Activated CD4-positive, alpha-beta T cell treated with anti-CD3 and anti-CD28 coated beads, Interleukin-2, Interleukin-4, amounts not matched to agents 100 ng/mL and 50 ng/mL, durations not matched to agents 16 hours and 8 hours (primary cell): ENCODE data around the gene BCAS1.

Source experiments
- DNase-seq: peaks from one replicate; pipeline ENCODE4 v3.0.0-alpha.2; 2020; ENCODE audit warnings: low spot score

Gene BCAS1

GRCh38 chr20:54076259-54076658 lies 5.9 kb upstream of the BCAS1 start:
- DNase-seq, result no peak

- DNase-seq, result no peak
These were observed 4.9 kb upstream of the BCAS1 start for GRCh38 chr20:54075322-54075721.

GRCh38 chr20:54074511-54074910 lies 4.1 kb upstream of the BCAS1 start:
- DNase-seq, result no peak

GRCh38 chr20:54073288-54073687 lies 2.9 kb upstream of the BCAS1 start:
- DNase-seq, result no peak

GRCh38 chr20:54069501-54069971 lies 858 bp downstream of the BCAS1 start:
- DNase-seq, result no peak

DNA sequence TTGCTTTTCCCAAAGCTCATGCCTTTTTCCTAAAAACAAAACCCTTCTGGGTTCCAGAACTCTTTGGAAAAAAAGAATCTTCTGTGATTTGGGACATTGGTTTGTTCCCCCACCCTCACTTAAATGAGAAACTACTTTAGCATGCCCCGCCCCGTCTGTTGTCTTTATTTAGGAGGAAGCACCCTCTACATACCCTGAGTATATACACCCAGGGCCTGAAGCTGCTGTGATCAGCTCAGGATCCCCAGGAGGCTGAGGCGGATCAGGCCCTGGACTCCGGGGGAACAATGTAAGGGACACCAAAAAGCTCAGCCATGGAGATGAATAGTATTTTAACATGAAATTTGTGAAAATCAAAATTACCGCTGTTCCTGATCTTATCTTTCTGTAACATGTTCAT lies 1.4 kb downstream of the BCAS1 start:
- no peak for DNase-seq

GRCh38 chr20:54068495-54068894 lies 1.9 kb downstream of the BCAS1 start:
- no peak for DNase-seq

DNA sequence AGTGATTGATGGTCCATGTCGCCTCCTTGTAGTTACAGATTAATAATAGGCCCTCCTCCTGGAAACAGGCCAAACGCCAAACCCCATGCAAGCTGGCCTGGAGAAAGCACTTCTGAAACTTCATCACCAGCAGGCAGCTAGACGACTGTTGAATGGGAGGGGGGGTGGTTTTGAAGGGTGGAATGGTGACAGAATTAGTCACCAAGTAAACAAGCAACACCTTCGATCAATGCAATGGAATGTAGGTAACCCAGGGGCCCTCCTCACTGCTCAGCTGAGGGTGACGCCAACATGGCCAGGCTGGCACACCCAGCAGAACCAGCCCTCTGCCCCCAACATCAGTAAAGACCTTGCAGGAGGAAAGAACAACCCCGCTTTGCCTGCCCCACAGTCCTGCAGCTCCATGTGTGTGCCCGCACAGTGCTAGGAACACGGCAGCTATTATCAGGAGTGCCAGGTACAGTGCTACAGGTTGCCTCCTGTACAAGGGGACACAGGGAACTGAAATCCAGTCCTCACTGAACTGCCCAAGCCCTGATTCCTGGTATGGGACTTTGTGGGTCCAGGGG lies 2.7 kb downstream of the BCAS1 start:
- DNase-seq, result no peak

DNA sequence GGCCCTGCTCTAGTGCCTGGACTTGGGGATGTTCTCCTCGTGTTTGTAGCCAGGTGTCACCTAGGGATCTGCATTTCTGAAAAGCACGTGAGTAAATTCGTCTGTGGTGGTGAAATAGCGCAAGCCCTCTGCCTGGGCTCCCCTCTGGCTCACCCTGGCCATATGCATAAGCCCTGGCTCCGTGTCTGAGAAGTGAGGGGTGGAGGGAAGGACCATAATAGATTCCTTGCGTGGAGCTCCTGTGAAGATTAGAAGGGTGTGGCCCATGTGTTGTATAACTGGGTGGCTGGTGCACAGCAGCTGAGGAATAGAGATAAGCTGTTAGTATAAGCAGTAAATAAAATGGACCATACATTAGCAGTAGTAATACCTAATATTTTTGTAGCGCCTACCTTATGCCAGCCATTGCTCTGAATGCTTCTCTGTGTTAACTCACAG lies 4.8 kb downstream of the BCAS1 start:
- DNase-seq, result no peak

DNA sequence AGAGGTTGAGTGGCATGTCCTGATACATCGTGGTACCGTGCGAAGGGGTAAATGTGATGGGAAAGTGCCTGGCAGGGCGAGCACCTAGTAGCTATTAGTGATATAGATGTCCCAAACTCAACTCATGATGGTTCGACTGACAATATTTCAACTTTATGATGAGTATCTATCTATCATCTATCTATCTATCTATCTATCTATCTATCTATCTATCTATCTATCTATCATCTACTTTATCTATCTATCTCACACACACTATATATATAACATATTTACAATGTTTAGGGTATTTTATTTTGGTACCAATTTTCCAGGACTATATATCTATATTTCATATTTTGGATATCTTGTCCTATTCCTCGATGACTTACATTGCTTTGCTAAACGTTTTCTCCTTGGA lies 5.5 kb downstream of the BCAS1 start:
- DNase-seq, result no peak

GRCh38 chr20:54063992-54064676 lies 6.3 kb downstream of the BCAS1 start:
- no peak for DNase-seq

GRCh38 chr20:54063580-54063979 lies 6.8 kb downstream of the BCAS1 start:
- DNase-seq, result no peak

GRCh38 chr20:54062812-54063280 lies 7.5 kb downstream of the BCAS1 start:
- DNase-seq, result peak; percentile 47

DNA sequence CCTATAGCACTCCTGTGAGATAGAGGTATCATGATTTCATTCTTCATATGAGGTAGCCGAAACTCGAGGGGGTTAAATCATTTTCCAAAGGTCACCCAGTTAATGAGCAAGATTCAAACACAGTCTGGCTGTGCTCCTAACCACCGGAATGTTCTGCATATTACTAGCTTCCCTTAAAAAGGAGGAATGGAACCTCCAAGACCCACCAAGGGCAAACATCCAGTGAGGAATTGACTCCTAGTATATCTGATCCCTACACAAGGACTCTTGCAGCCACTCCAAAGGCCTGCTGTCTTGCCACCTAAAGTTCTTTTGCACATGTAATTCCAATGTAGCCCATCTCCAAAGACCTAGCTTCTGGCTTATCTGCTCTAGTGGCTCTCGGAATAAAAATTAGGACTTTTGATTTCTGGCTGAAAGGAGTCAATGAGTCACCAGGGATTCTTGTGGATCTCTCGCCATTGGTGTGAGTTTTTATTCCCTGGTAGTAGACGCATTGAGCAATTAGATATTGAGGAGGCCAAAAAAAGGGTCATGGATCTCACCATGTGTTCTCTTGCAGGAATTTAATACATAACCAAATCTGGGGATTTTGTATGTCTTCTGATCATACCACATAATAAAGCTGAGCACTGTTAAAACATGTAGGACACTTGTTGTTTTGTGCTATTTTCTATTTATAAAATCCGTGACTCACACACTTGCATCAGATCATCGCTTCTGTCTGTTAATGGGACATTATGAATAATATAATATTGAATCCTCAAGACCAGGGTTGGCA lies 9.1 kb downstream of the BCAS1 start:
- DNase-seq, result no peak

DNA sequence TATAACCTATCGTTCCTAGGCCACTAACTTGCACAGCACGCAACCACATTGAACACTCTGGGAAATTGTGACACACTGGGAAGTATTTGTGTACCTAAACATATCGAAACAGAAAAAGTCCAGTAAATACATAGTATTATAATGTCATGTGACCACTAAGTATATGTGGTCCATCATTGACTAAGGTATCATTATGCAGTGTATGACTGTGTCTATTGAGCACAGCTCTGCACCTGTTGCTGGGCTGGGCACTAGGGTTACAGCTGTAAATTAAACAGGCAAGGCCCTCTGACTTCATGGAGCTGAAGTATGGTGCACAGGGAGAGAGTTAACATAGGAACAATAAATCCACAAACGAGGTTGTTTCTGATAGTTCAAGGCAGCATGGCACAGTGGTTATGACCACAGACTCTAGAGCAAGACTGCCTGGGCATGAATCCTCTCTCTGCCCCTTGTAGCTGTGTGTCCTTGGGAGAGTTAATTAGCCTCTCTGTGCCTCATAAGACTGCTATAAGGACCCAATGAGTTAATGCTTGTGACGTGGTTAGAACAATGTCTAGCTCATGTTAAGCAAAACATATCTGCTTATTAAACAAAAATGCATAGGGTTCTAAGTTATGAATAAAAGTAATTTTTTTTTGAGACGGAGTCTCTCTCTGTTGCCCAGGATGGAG lies 10.6 kb downstream of the BCAS1 start:
- no peak for DNase-seq

DNA sequence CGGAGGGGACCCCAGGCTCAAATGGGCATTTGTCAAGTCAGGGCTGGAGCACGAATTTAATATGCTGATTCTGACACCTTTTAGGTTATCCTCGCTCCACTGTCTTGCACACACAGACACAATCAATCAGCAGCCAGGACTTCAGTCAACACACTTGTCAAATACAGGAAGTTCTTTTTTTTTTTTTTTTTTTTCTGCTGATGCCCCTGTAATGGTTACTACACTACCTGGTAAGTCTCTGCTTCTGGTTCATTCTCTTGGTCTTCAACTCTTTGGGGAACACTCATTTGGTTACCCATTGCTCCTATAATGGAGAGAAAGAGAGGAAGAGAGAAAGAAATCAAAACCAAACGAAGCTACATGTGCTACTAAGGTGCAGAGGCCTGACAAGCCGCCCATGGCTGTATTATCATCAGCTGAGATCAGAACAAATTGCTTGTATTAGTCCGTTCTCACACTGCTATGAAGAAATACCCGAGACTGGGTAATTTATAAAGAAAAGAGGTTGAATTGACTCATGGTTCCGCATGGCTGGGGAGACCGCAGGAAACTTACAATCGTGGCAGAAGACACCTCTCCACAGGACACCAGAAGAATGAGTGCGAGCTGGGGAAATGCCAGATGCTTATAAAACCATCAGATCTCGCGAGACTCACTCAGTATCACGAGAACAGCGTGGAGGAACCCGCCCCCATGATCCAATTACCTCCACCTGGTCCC lies 11.8 kb downstream of the BCAS1 start:
- DNase-seq, result no peak

DNA sequence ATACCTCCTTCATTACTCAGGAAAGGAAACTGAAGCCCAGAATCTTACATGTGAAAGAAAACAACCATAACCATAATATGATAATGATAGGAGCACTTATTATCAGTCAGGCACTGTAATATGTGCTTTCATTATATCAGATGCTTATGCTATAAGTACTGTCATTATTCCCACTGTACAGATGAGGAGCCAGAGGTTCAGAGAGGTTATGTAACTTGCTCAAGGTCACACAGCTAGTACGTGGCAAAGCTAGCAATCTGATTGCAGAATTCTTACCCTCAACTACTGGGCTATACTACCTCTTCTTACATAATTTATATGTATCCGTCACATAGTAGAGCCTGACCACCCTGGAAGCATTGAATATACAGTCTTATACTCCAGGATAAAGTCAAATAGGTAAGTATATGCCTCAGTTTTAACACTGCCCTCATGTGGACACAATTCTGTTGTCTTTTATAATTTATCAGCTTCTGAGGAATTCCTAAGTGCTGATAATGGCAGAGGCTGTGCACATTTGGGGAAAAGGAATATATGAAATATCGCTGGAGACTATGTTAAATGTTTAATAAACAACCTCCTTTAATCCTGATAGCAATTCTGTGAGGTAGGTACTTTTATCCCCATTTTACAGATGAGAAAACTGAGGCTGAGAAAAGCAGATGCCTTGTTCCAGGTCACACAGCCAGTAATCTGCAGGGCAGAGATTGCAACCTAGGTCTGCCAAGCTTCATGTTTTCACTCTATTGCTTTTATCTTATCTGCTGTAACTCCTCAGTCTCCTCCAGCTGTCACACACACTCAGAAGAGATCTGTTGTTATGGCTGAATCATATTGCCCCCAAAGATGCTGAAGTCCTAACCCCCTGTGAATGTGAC lies 13.4 kb downstream of the BCAS1 start:
- no peak for DNase-seq

DNA sequence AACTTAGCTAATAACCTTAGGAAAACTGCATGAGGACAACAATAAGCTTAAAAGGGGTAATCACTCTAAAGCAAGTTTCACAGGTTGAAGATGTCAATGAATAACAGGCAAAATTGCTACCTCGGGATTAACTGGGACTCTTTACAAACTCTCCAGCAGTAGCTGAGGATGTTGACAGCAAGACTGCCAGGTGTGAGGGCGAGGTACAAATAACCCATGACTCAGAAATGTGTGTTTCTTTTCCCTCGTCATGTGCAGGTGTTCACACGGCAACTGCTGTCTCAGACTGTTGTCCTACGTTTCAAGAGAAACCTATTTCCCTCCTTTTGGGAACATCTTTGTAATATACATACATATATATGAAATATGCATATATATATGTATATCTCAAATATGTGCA lies 15.9 kb downstream of the BCAS1 start:
- DNase-seq, result no peak

GRCh38 chr20:54051068-54051467 lies 19.3 kb downstream of the BCAS1 start:
- no peak for DNase-seq

GRCh38 chr20:54048891-54049545 lies 21.4 kb downstream of the BCAS1 start:
- no peak for DNase-seq
